Adrenal gland (tissue), 5 donors: ENCODE data around the gene CNGA1.

ENCODE experiments used
- CTCF ChIP-seq, 6 experiments: fragments of 450-650 bp in 4 of 6; fragments of 200-600 bp in 2 of 6; sonication (generic) in 1 of 6; IDR thresholded peaks; 1 replicate in 5 of 6; 2 replicates in 1 of 6; pipeline versions ENCODE4 v1.5.1 to v1.8.0; 2016 to 2021; ENCODE audit warnings: antibody characterized with exemption in 6 of 6, mild to moderate bottlenecking in 2 of 6, moderate library complexity in 1 of 6
- POLR2A ChIP-seq, 2 donors: fragments of 450-650 bp; IDR thresholded peaks; one replicate each; pipeline ENCODE4 v1.6.1; 2017; ENCODE audit warnings: antibody characterized with exemption in 2 of 2, mild to moderate bottlenecking in 2 of 2, moderate library complexity in 1 of 2
- donor health status: DM: no; HTN: no; CAD: no.

GRCh38 chr4:48032721-48033120 lies 16.2 kb upstream of the CNGA1 start:
- no peak for TF ChIP-seq CTCF (IDR thresholded peaks at IDR 0.05)
- no peak for TF ChIP-seq POLR2A (IDR thresholded peaks at IDR 0.05)
